NOMO-1 treated with DMSO at 0.1 percent for 48 hours (cell line): ENCODE results near the gene MYPOP.
"Not testable (repeated sequence)": the region's sequence is repeated elsewhere in the genome, so short reads cannot be mapped to it uniquely, and the experiment has no call there.

Experiments used
- DNase-seq: peaks from one replicate; lab custom pipeline; 2025; ENCODE audit not compliant: unreplicated experiment; lab: John Stamatoyannopoulos, UW

The MYPOP gene

GRCh38 chr19:45911291-45911690 lies 8.9 kb upstream of the MYPOP start:
- no peak for DNase-seq

GRCh38 chr19:45908956-45909355 lies 6.5 kb upstream of the MYPOP start:
- DNase-seq: no peak

GRCh38 chr19:45906221-45906620 lies 3.8 kb upstream of the MYPOP start:
- DNase-seq: no peak

- DNase-seq: no peak
Measured at GRCh38 chr19:45905011-45905410, 2.6 kb upstream of the MYPOP start.

GRCh38 chr19:45902651-45903625 lies 525 bp upstream of the MYPOP start:
- DNase-seq: peak; percentile 91

GRCh38 chr19:45901432-45901911 lies 941 bp downstream of the MYPOP start:
- DNase-seq: peak; percentile 72

- no peak for DNase-seq
Measured at GRCh38 chr19:45900738-45901431, 1.5 kb downstream of the MYPOP start.

- DNase-seq: no peak
Measured at GRCh38 chr19:45899919-45900589, 2.4 kb downstream of the MYPOP start.

- no peak for DNase-seq
Measured at GRCh38 chr19:45899253-45899652, 3.2 kb downstream of the MYPOP start.

GRCh38 chr19:45897261-45897812 lies 5.1 kb downstream of the MYPOP start:
- DNase-seq: no peak

- DNase-seq: not testable (repeated sequence)
Measured at GRCh38 chr19:45895983-45896599, 6.3 kb downstream of the MYPOP start.

GRCh38 chr19:45895519-45895972 lies 6.9 kb downstream of the MYPOP start:
- no peak for DNase-seq

- no peak for DNase-seq
Measured at GRCh38 chr19:45890877-45891276, 11.5 kb downstream of the MYPOP start.

- DNase-seq: no peak
Measured at GRCh38 chr19:45889210-45889885, 13.1 kb downstream of the MYPOP start.

GRCh38 chr19:45887200-45887710 lies 15.2 kb downstream of the MYPOP start:
- DNase-seq: no peak

GRCh38 chr19:45886427-45887199 lies 15.8 kb downstream of the MYPOP start:
- peak; percentile 85 for DNase-seq

GRCh38 chr19:45885556-45886426 lies 16.6 kb downstream of the MYPOP start, which contains the start of gene IRF2BP1:
TSS of gene IRF2BP1 (minus strand) at chr19:45886141. CDS start at chr19:45885774, 367 bp downstream.
- DNase-seq: peak; percentile 90
